ENCODE data around the gene ARID4B.
"Not testable (repeated sequence)": the region's sequence is repeated elsewhere in the genome, so short reads cannot be mapped to it uniquely, and the experiment has no call there.

ARID4B gene

GRCh38 chr1:235160957-235161684, 166.9 kb downstream of the ARID4B start, which contains the start of gene RBM34:
RBM34 (minus strand) TSS chr1:235161250; CDS start chr1:235161226, 24 bp downstream.
- DNase-seq (ENCODE audit: low read depth): peak; percentile 94

DNA sequence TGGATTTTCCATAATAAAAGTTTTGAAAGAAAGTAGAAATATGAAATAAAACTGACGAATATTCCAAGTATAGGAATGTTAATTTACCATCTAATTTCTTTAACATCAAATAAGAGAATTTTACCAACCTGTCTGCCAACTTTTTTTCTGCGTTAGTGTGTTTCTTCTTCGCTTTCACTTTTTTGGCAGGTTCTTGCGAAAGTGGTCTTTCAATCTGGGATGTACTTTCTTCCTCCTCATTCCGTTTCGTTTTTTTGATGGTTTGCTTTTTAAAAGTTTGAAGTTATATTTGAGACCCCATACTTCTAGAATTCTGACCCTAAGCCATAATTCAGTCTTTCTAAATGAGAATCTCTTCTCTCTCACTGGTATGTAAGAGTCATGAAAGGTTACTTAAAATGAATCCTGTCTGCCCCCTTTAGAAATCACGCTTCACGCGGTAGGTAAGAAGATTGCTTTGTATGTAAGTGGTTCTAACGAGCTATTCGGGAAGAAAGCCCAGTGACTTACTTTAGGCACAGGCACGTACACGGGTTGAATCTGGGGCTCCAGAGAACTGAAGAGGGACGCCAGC, 167.5 kb downstream of the ARID4B start:
- no peak for DNase-seq (ENCODE audit: low read depth)

- not testable (repeated sequence) for DNase-seq (ENCODE audit: low read depth)
Observed at GRCh38 chr1:235159930-235160329, 168.0 kb downstream of the ARID4B start.

DNA sequence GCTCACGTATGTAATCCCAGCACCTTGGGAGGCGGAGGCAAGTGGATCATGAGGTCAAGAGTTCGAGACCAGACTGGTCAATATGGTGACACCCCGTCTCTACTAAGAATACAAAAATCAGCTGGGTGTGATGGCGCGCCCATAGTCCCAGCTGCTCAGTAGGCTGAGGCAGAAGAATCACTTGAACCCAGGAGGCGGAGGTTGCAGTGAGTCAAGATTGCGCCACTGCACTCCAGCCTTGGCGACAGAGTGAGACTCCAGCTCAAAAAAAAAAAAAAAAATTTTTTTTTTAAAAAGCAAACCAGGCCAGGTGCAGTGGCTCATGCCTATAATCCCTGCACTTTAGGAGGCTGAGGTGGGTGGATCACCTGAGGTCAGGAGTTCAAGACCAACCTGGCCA, 168.7 kb downstream of the ARID4B start:
- not testable (repeated sequence) for DNase-seq (ENCODE audit: low read depth)

DNA sequence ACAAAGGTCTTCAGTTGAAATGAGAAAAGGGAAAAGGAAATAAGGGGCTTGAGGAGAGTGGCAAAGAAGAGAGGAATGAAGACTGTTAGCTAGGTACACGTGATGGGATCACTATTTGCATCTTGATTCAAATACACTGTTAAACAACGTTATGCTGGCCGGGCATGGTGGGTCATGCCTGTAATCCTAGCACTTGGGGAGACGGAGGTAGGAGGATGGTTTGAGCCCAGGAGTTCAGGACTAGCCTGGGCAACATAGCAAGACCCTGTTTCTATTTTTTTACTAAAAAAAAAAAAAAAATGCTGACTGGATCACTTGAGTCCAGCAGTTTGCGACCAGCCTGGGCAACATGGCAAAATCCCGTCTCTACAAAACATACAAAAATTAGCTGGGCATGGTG, 169.3 kb downstream of the ARID4B start:
- DNase-seq (ENCODE audit: low read depth): no peak

- no peak for DNase-seq (ENCODE audit: low read depth)
Observed at GRCh38 chr1:235157150-235157549, 170.8 kb downstream of the ARID4B start.

DNA sequence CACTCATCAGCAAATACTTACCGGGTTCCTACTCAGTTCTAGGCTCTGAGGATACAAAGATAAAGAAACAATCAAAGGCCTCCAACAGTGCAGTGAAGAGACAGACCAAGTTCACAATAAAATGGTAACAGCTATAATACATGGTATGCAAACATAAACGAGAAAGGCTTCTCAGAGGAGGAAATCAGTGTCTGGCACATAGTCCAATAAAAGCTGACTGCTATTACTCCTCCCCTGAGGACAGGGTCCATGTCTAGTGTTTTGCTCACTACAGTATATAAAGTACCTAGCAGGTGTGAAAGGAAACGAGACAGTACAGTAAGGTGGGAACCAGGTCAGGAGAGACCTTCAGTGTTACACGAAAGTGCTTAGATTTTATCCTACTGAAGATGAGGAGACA, 171.2 kb downstream of the ARID4B start:
- no peak for DNase-seq (ENCODE audit: low read depth)

DNA sequence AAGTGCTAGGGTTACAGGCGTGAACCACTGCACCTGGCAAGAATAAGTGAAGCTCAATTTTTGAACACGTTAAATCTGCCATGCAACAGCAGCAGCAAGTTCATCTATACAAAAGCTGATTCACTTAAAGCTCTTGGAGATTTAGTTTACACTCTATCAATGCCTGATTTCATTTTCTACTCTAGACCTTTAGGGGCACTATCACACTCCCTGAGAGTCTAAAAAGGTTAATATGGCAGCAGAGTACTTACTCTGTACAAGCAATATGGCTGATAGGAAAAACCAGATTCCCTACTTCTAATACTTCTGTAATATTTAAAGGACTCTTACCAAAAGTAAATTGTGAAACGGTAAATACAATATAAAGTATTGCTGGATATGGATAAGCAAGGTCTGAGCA, 171.7 kb downstream of the ARID4B start:
- DNase-seq (ENCODE audit: low read depth): no peak

DNA sequence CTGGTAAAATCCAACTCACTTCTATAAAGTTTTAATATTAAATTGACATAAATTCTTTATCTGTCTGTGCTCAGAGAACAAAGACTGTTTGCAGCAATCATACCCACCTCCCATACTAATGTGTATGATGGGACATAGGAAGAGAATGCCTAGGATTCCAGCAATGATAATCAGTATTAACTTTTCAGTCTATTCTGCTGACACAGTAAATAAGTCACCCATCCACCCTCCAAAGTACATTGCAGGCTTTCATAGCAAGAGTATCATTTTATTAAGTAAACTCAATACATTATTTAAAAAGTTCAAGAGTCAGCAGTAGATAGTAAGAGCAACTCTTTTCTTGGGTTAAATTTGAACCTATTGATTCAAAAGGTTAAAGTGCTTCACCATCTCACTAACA, 175.7 kb downstream of the ARID4B start:
- DNase-seq (ENCODE audit: low read depth): no peak

GRCh38 chr1:235151033-235151432, 176.9 kb downstream of the ARID4B start:
- no peak for DNase-seq (ENCODE audit: low read depth)

GRCh38 chr1:235149824-235150223, 178.2 kb downstream of the ARID4B start:
- no peak for DNase-seq (ENCODE audit: low read depth)

DNA sequence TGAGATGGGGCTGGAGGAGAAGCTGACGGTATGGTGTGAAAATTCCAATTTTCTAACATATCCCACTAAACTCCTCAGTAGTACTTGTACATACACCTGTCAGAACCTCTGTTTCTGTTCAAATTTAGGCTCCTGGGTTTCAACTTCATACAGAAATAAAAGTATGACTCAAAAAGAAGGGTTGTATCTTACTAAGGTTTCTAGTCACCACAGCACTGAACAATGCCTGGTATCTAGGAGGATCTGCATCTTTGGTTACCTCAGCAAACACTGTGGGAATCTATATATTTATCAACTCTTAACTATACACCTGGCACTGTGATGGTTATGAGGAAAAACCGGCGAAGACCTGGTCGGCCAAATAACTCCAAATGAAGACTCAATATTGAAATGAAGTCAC, 180.7 kb downstream of the ARID4B start:
- DNase-seq (ENCODE audit: low read depth): no peak

DNA sequence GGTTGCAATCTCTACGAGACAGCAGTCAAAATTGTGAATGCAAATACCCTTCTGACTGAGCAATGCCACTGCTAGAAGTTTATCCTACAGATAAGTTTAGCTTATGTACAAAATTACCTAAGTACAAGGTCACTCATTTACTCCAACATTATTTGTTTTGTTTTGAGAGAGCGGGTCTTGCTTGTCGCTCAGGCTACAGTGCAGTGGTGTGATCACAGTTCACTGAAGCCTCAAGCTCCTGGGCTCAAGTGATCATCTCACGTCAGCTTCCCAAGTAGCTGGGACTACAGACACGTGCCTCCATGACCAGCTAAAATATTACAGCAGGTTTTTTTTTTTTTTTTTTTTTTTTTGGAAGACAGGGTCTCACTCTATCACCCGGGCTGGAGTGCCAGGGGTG, 182.3 kb downstream of the ARID4B start:
- DNase-seq (ENCODE audit: low read depth): no peak

DNA sequence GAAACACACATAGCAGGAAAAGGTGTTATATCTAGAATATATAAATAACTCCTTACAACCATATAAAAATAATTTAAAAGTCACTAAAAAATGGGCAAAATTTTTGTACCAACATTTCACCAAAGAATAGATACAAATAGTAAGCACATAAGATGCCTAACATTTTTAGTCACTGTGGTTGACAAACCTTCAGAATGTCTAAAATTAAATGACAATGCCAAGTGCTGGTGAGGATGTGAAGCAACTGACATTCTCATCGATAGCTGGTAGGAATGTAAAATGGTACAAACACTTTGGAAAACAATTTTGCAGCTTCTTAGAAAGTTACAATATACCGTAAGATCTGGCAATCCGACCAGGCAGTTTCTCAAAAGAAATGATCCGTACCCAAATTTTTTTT, 185.0 kb downstream of the ARID4B start:
- DNase-seq (ENCODE audit: low read depth): no peak

DNA sequence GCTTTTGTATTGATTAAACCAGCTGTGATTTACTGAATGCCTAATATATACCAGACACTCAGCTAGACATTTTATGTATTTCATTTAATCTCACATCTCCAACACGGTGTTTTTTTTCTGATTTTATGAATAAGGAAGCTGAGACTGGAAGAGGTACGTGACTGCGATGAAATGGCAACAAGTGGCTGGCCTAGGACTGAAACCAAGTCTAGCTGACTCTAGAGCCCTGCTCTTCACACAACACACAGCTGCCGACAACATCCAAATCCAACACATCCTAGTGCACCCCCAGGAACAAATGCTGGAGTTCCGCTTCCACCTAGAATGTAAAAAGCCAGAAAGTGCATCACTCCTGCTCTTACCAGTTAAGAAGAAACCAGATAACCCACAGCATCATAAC, 188.7 kb downstream of the ARID4B start:
- DNase-seq (ENCODE audit: low read depth): no peak

- DNase-seq (ENCODE audit: low read depth): peak; percentile 31
Observed at GRCh38 chr1:235138821-235139220, 189.2 kb downstream of the ARID4B start.

- no peak for DNase-seq (ENCODE audit: low read depth)
Observed at GRCh38 chr1:235136111-235136510, 191.9 kb downstream of the ARID4B start.

DNA sequence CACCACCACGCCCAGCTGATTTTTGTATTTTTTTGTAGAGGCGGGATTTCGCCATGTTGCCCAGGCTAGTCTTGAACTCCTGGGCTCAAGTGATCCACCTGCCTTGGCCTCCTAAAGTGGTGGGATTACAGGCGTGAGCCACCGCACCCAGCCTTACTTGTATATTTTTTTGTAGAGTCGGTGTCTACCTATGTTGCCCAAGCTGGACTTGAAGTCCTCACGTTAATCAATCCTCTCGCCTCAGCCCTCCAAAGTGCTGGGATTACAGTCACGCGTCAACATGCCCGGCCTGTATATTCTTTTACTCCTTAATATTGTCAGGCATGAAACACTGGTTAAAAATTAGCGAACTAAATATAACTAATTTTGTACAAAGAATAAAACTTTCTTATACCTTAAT, 193.8 kb downstream of the ARID4B start:
- DNase-seq (ENCODE audit: low read depth): no peak

GRCh38 chr1:235133086-235133485, 194.9 kb downstream of the ARID4B start:
- no peak for DNase-seq (ENCODE audit: low read depth)

GRCh38 chr1:235131961-235132360, 196.0 kb downstream of the ARID4B start:
- no peak for DNase-seq (ENCODE audit: low read depth)

DNA sequence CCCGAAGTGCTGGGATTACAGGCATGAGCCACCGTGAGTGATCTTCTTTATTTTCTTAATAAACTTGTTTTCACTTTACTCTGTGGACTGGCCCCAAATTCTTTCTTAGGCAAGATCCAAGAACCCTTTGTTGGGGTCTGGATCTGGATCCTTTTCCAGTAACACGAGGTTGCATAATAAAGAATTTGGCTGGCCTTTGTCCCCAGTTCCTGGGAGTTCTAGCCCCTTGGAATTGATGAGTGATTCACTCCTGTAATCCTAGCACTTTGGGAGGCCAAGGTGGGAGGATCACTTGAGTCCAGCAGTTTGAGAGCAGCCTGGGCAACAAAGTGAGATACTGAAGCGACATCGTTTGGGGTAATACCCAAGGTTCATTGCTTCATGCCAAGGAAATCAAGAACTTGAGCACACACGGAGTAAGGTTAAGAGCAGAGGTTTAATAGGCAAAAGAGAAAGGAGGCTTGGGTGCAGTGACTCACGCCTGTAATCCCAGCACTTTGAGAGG, 197.2 kb downstream of the ARID4B start:
- no peak for DNase-seq (ENCODE audit: low read depth)

DNA sequence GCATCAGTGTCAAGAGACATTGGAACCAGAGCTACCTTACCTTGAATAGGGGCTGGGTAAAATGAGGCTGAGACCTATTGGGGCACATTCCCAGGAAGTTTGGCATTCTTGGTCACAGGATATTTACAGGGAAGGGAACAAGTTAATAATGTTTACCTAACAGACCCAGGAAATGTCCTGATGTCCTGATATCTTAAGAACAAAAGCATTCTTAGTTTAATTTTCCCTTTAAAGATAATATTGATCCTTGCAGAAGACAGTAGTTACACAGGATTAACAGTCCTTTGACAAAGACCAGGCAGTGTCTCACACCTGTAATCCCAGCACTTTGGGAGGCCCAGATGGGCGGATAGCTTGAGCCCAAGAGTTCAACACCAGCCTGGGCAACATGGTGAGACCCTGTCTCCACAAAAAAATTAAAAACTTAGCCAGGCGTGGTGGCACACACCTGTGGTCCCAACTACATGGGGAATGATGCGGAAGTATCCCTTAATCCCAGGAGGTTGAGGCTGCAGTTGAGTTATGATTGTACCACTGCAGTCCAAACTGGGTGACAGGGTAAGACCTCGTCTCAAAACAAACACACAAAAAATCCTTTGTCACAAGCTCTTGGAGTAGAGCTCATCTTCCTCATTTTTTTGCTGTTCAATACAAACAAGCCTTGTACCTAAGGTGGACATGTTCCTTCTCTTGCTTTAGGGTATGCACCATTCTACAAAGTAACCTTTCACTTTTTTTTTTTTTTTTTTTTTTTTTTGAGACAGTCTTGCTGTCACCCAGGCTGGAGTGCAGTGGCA, 198.0 kb downstream of the ARID4B start:
- DNase-seq (ENCODE audit: low read depth): no peak
